Activated naive CD8-positive, alpha-beta T cell (primary cell): ENCODE data around the gene ATF7.
"Not testable (repeated sequence)": the region's sequence is repeated elsewhere in the genome, so short reads cannot be mapped to it uniquely, and the experiment has no call there.

Experiments
- H3K27ac Mint-ChIP-seq: one replicate; pipeline ENCODE4 v1.8.0; 2021; ENCODE audit warnings: mixed read lengths
- H3K27me3 Mint-ChIP-seq: one replicate; pipeline ENCODE4 v1.8.0; 2021; ENCODE audit warnings: mixed read lengths
- H3K36me3 Mint-ChIP-seq: one replicate; pipeline ENCODE4 v1.8.0; 2021; ENCODE audit warnings: mixed read lengths
- H3K4me1 Mint-ChIP-seq: one replicate; pipeline ENCODE4 v1.8.0; 2021; ENCODE audit warnings: low read depth, mixed read lengths
- H3K4me3 Mint-ChIP-seq: one replicate; pipeline ENCODE4 v1.8.0; 2021; ENCODE audit warnings: mild to moderate bottlenecking, mixed read lengths
- H3K9me3 Mint-ChIP-seq: one replicate; pipeline ENCODE4 v1.8.0; 2021; ENCODE audit warnings: low read depth, mixed read lengths

The ATF7 gene

DNA sequence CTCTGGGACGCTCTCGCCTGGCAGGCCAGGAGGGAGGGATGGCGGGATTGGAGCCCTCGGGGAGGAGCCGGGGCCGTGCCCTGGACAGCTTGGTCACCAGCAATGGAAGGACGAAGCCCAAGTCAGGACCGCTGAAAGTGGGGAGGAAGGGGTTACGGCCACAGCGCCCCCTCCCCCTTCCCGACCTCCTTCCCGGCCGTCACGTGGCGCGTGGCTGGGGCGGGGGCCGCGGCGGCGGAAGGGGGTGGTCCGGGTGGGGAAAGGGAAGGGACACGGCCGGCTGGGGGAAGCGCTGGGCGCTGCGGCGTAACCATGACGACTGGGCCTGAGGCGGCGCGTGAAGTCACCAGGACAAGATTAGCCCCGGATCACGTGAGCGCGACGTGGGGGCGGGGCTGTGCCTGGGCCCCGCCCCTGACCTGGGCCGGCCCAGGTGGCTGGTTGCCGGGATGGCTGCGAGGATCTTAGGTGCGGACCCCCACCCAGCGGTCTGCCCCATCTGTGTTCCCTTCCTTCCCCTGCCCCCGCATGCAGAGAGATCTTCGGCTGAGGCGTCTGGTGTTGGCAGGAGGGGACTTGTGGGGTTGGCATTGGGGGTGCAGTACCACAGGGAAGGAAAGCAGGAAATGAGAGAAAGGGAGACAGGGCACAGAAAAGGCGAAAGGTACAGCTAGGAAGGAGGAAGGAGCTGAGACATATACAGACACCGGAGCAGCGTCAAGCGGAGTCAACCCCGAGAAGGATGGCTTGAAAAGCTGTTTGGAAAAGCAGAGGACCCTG, 133.2 kb downstream of the ATF7 start:
- Mint-ChIP-seq H3K4me1 (peaks cover 32% of the 10 kb centered on the region), H3K4me3 (peak overlapping the region; percentile 91), H3K27me3 (no peaks in the 10 kb centered on the region), H3K36me3 (no peaks in the 10 kb centered on the region), H3K27ac (peak overlapping the region; percentile 89), H3K9me3 (no peaks in the 10 kb centered on the region)

GRCh38 chr12:53492188-53492587, 134.0 kb downstream of the ATF7 start:
- Mint-ChIP-seq H3K9me3 (no peaks in the 10 kb centered on the region), H3K4me3 (peak overlapping the region; percentile 91), H3K36me3 (no peaks in the 10 kb centered on the region), H3K27ac (peak overlapping the region; percentile 86), H3K4me1 (peaks cover 30% of the 10 kb centered on the region), H3K27me3 (no peaks in the 10 kb centered on the region)

DNA sequence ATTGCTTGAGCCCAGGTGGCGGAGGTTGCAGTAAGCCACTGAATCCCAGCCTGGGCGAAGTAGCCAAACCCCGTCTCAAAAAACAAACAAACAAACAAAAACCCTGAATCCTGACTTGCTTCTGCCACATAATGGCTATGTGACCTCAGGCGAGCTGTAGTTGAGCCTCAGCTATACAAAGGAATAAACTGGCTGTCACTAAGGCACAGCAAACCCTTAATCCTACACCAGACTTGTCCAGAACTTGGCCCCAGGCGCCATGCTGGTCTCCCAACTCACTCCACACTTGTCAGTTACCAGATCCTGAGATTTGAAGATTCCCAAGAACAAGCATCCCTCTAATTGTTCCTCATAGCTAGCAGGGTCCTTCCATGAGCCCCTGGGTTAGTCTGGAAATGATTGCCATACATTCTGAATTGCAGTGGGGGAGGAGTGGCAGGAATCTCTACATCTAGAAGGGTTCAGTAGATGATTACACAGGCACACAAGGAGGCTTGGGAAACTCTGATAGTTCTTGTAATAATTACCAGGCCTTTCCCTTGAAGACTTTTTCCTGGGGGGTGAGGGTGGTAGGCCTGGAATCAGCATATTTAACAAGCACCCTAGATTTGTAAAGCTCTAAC, 136.8 kb downstream of the ATF7 start:
- Mint-ChIP-seq H3K27ac (peak overlapping the region; percentile 50), H3K4me3 (no peak overlapping the region), H3K27me3 (no peaks in the 10 kb centered on the region), H3K36me3 (no peaks in the 10 kb centered on the region), H3K9me3 (no peaks in the 10 kb centered on the region), H3K4me1 (peaks cover 24% of the 10 kb centered on the region)

GRCh38 chr12:53486736-53487487, 139.3 kb downstream of the ATF7 start:
- Mint-ChIP-seq H3K27me3 (no peaks in the 10 kb centered on the region), H3K9me3 (no peaks in the 10 kb centered on the region), H3K27ac (peak overlapping the region; percentile 68), H3K4me1 (peaks cover 7% of the 10 kb centered on the region), H3K4me3 (no peak overlapping the region), H3K36me3 (no peaks in the 10 kb centered on the region)

- peaks cover 6% of the 10 kb centered on the region for H3K4me1 Mint-ChIP-seq
- no peaks in the 10 kb centered on the region for H3K27me3 Mint-ChIP-seq
- no peak overlapping the region for H3K4me3 Mint-ChIP-seq
- peak overlapping the region; percentile 68 for H3K27ac Mint-ChIP-seq
- H3K36me3 Mint-ChIP-seq = peaks cover 2% of the 10 kb centered on the region
- H3K9me3 Mint-ChIP-seq = no peaks in the 10 kb centered on the region
Observed at GRCh38 chr12:53485955-53486735, 140.0 kb downstream of the ATF7 start.

DNA sequence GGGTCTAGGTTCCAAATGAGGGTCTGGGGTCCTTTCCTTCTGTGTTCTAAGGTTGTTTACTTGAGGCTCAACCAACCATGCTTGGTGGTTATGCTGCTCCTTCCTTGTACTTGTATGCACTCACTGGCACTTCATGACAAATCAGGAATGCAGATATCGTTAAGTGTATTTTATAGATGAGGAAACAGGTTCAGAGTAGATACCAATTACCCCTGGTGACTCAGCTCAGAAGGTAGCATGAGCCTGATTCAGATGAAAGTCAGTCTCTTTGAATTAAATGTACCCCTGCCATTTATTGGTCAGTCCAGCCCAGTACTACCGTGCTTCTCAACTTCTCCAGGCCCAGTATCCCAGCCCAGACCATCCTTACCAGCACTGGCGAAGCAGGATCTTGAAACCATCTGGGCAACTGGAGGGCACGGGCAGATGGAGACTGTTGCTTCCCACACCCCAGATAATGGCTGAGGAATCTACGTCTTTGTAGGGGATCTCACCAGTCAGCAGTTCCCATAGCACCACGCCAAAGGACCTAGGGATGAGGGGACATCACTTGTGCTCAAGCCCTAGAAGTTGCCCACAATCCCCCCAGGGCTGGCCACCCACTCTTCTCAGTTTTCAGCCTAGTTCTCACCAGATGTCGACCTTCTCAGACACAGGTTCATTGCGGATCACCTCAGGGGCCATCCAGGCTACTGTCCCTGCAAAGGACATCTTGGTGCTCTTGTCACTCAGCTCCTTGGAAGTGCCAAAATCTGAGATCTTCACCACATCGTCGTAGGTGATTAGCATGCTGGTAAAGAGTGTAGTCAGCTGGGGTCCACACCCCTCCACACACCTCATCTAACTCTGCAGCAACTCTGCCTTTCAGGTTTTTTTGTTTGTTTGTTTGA, 141.3 kb downstream of the ATF7 start:
- H3K9me3 Mint-ChIP-seq = no peaks in the 10 kb centered on the region
- peak overlapping the region; percentile 55 for H3K27ac Mint-ChIP-seq
- no peak overlapping the region for H3K4me3 Mint-ChIP-seq
- H3K4me1 Mint-ChIP-seq = peaks cover 6% of the 10 kb centered on the region
- H3K36me3 Mint-ChIP-seq = peaks cover 2% of the 10 kb centered on the region
- no peaks in the 10 kb centered on the region for H3K27me3 Mint-ChIP-seq

GRCh38 chr12:53483979-53484377, 142.2 kb downstream of the ATF7 start:
- Mint-ChIP-seq H3K4me1 (peaks cover 4% of the 10 kb centered on the region), H3K4me3 (no peak overlapping the region), H3K27me3 (no peaks in the 10 kb centered on the region), H3K9me3 (no peaks in the 10 kb centered on the region), H3K36me3 (peaks cover 2% of the 10 kb centered on the region), H3K27ac (peak overlapping the region; percentile 13)

GRCh38 chr12:53483225-53483978, 142.8 kb downstream of the ATF7 start:
- no peaks in the 10 kb centered on the region for H3K9me3 Mint-ChIP-seq
- peak overlapping the region; percentile 55 for H3K27ac Mint-ChIP-seq
- H3K4me1 Mint-ChIP-seq = peaks cover 5% of the 10 kb centered on the region
- H3K36me3 Mint-ChIP-seq = peaks cover 2% of the 10 kb centered on the region
- H3K27me3 Mint-ChIP-seq = no peaks in the 10 kb centered on the region
- H3K4me3 Mint-ChIP-seq = no peak overlapping the region

DNA sequence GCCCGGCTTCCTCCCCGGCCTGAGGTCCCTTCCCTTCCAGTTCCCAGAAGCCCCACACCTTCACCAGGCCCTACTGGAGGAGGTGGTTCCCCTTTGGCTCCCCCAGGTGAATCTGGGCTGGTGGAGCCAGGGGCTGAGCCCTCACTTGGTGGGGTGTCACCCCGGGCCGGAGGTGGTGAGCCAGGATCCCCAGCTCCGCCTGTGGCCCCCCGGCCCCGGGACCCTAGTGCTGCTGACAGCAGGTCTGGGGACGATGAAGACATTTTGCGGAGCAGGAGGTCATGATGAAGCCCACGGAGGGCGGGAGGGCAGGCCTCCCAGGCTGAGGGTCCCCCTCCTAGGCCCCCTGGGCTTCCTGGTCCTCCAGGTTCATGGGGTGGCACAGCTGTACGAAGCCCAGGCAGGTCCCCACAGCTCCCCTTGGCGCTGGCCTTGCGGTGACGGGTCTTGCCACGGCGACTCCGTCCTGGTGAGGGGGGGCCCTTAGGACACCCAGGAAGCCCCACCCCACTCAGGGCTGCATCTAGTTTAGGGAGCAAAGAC, 143.5 kb downstream of the ATF7 start:
- H3K9me3 Mint-ChIP-seq = no peaks in the 10 kb centered on the region
- peaks cover 5% of the 10 kb centered on the region for H3K4me1 Mint-ChIP-seq
- H3K27ac Mint-ChIP-seq = peak overlapping the region; percentile 55
- peaks cover 2% of the 10 kb centered on the region for H3K36me3 Mint-ChIP-seq
- no peak overlapping the region for H3K4me3 Mint-ChIP-seq
- no peaks in the 10 kb centered on the region for H3K27me3 Mint-ChIP-seq

- Mint-ChIP-seq H3K4me3 (no peak overlapping the region), H3K27me3 (no peaks in the 10 kb centered on the region), H3K9me3 (no peaks in the 10 kb centered on the region), H3K4me1 (peaks cover 8% of the 10 kb centered on the region), H3K27ac (peak overlapping the region; percentile 73), H3K36me3 (peaks cover 2% of the 10 kb centered on the region)
Observed at GRCh38 chr12:53481939-53482586, 144.1 kb downstream of the ATF7 start.

- H3K36me3 Mint-ChIP-seq, H3K27me3 Mint-ChIP-seq, H3K9me3 Mint-ChIP-seq, H3K4me3 Mint-ChIP-seq: not testable (repeated sequence)
- Mint-ChIP-seq H3K4me1 (peaks cover 15% of the 10 kb centered on the region), H3K27ac (peak overlapping the region; percentile 34)
Observed at GRCh38 chr12:53481458-53481857, 144.7 kb downstream of the ATF7 start.

- Mint-ChIP-seq H3K27me3 (no peaks in the 10 kb centered on the region), H3K9me3 (no peaks in the 10 kb centered on the region), H3K27ac (peak overlapping the region; percentile 34), H3K4me1 (peaks cover 18% of the 10 kb centered on the region), H3K36me3 (peaks cover 2% of the 10 kb centered on the region), H3K4me3 (no peak overlapping the region)
Observed at GRCh38 chr12:53480491-53481442, 145.4 kb downstream of the ATF7 start.
